HL-60 (cell line): ENCODE results near the gene TCHP.

Experiments used
- DNase-seq, 2 experiments: peaks; one replicate each; pipeline ENCODE4 v3.0.0-alpha.2; 2010 to 2020; ENCODE audit warnings: low read depth in 1 of 2, low spot score in 1 of 2
- H3K27ac ChIP-seq: fragments of 250-450 bp; sonication (Bioruptor Pico); replicated peaks from 2 replicates; pipeline ENCODE4 v1.5.1; 2020; ENCODE audit warnings: mild to moderate bottlenecking, moderate library complexity
- H3K27me3 ChIP-seq: fragments of 250-450 bp; sonication (Bioruptor Pico); 2 replicates; pipeline ENCODE4 v1.5.1; 2021; ENCODE audit warnings: mild to moderate bottlenecking, moderate library complexity; ENCODE audit not compliant: insufficient read depth, poor library complexity, severe bottlenecking
- H3K4me3 ChIP-seq: replicated peaks from 2 replicates; pipeline ENCODE4 v1.5.1; 2011; ENCODE audit warnings: mild to moderate bottlenecking, control low read depth, low read length; ENCODE audit not compliant: insufficient read depth
- GABPA ChIP-seq: IDR thresholded peaks from 2 replicates; pipeline ENCODE4 v1.6.1; 2012; ENCODE audit warnings: low read depth
- POLR2AphosphoS5 ChIP-seq: IDR thresholded peaks from 2 replicates; pipeline ENCODE4 v1.6.1; 2012; ENCODE audit warnings: low read depth
- SPI1 ChIP-seq: IDR thresholded peaks from 2 replicates; pipeline ENCODE4 v1.6.1; 2012; ENCODE audit warnings: low read depth, mild to moderate bottlenecking, borderline replicate concordance
- TF ChIP-seq, protein P1 (sequence below): IDR thresholded peaks from one replicate; pipeline ENCODE4 v1.5.1; 2011; ENCODE audit warnings: low read length, control low read depth, inconsistent platforms; ENCODE audit not compliant: insufficient read depth
- TF ChIP-seq, protein P2 (sequence below): IDR thresholded peaks from 2 replicates; pipeline ENCODE4 v1.6.1; 2012; ENCODE audit warnings: low read depth; ENCODE audit not compliant: insufficient replicate concordance

Gene TCHP

DNA sequence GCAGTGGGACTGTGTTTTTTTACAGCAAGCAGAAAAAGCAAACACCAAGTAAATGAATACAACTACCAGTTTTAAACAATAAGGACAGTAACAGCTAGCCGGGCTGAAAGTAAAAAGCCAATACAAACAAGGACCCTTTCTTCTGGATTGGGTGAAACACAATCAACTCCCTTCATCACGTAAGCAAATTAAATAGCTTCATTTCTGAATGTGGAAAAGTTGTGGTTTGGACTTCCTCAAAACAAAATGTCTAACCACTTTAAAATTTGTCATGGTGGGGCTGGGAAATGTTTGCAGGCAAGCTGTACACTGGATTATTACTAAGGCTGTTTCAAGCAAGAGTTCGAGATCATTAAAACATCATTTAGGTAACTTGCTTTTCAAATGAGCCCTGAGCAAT is 47.4 kb downstream of the TCHP start:
- peak overlapping the region; percentile 1; the same call in 1 of the 2 replicates for H3K27ac ChIP-seq
- H3K27me3 ChIP-seq = no peaks in the 10 kb centered on the region
- H3K4me3 ChIP-seq = no peak overlapping the region
- peak in 1 of 2 experiments; percentile 49 for DNase-seq
- TF ChIP-seq, protein P1, sequence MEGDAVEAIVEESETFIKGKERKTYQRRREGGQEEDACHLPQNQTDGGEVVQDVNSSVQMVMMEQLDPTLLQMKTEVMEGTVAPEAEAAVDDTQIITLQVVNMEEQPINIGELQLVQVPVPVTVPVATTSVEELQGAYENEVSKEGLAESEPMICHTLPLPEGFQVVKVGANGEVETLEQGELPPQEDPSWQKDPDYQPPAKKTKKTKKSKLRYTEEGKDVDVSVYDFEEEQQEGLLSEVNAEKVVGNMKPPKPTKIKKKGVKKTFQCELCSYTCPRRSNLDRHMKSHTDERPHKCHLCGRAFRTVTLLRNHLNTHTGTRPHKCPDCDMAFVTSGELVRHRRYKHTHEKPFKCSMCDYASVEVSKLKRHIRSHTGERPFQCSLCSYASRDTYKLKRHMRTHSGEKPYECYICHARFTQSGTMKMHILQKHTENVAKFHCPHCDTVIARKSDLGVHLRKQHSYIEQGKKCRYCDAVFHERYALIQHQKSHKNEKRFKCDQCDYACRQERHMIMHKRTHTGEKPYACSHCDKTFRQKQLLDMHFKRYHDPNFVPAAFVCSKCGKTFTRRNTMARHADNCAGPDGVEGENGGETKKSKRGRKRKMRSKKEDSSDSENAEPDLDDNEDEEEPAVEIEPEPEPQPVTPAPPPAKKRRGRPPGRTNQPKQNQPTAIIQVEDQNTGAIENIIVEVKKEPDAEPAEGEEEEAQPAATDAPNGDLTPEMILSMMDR = no peak
- TF ChIP-seq GABPA = no peak
- peak; percentile 91 for TF ChIP-seq SPI1
- TF ChIP-seq, protein P2, sequence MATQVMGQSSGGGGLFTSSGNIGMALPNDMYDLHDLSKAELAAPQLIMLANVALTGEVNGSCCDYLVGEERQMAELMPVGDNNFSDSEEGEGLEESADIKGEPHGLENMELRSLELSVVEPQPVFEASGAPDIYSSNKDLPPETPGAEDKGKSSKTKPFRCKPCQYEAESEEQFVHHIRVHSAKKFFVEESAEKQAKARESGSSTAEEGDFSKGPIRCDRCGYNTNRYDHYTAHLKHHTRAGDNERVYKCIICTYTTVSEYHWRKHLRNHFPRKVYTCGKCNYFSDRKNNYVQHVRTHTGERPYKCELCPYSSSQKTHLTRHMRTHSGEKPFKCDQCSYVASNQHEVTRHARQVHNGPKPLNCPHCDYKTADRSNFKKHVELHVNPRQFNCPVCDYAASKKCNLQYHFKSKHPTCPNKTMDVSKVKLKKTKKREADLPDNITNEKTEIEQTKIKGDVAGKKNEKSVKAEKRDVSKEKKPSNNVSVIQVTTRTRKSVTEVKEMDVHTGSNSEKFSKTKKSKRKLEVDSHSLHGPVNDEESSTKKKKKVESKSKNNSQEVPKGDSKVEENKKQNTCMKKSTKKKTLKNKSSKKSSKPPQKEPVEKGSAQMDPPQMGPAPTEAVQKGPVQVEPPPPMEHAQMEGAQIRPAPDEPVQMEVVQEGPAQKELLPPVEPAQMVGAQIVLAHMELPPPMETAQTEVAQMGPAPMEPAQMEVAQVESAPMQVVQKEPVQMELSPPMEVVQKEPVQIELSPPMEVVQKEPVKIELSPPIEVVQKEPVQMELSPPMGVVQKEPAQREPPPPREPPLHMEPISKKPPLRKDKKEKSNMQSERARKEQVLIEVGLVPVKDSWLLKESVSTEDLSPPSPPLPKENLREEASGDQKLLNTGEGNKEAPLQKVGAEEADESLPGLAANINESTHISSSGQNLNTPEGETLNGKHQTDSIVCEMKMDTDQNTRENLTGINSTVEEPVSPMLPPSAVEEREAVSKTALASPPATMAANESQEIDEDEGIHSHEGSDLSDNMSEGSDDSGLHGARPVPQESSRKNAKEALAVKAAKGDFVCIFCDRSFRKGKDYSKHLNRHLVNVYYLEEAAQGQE = no peak
- no peak for TF ChIP-seq POLR2AphosphoS5

DNA sequence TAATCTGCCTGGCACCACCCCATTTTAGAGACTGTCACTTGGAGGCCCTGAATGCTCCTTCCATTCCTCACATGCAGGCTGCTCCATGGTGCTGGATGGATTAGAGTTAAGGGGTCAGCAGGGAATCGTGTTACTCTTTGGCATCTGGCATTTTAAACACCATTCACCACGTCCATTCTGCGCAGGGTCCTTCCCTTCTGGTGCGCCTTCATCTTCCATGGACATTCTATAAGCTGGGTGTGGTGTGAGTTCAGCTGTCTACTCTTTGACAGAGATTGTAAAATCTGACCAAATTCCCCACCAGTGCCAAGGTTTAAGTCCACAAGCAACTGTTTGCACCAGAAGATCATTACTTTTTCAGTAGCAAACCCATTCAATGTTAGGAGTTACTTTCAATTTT is 48.3 kb downstream of the TCHP start:
- no peak for TF ChIP-seq POLR2AphosphoS5
- TF ChIP-seq, protein P2 = no peak
- TF ChIP-seq, protein P1 = no peak
- TF ChIP-seq SPI1 = no peak
- TF ChIP-seq GABPA = no peak

DNA sequence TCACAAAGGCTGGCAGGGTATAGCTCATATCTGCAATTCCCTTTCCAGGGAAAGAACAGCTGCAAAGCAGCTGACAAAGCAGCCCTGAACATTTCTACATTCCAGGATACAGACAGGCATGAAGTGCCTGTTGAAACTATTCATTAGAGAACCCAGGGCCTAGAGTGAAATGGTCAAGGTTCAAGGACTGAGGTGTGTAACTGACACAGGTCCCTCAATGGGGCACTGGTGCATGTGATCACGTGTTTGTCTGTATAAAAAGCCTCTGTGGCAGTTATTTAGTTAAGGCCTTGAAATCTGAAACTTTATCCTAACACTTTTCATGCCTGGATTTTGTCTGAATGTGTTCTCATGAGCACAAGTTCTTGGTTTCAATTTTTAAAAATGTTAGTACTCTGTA is 49.0 kb downstream of the TCHP start:
- no peak overlapping the region for H3K27ac ChIP-seq
- no peak overlapping the region for H3K4me3 ChIP-seq
- DNase-seq = no peak
- no peaks in the 10 kb centered on the region for H3K27me3 ChIP-seq
- TF ChIP-seq, protein P1 = no peak
- TF ChIP-seq, protein P2 = no peak

More for the DNA sequence above, 48.3 kb downstream of the TCHP start:
- Histone ChIP-seq H3K27ac (no peak overlapping the region), H3K27me3 (no peaks in the 10 kb centered on the region), H3K4me3 (no peak overlapping the region)
- no peak for DNase-seq
